WTC11 (cell line): ENCODE data around the gene ANO8. TPM values are rescaled to one million over a fixed set of nuclear protein-coding genes. Genes with fewer than 3 reads are reported as not detected.
"Not testable (repeated sequence)": the region's sequence is repeated elsewhere in the genome, so short reads cannot be mapped to it uniquely, and the experiment has no call there.

Experiments used
- ATAC-seq: fragments of 200-7000 bp; cut with Tn5 transposase; 2 replicates; pipeline ENCODE4 v1.10.0; 2021; ENCODE audit warnings: mild to moderate bottlenecking, moderate library complexity
- CTCF ChIA-PET: fragments of 300-600 bp; sonication (Branson Sonifier 250); formaldehyde crosslinking; loops from one replicate; lab custom pipeline; 2021; ENCODE audit warnings: antibody characterized with exemption; lab: Charles Lee
- POLR2A ChIA-PET: fragments of 350-600 bp; sonication (Branson Sonifier 250); formaldehyde crosslinking; loops from one replicate; lab custom pipeline; 2021; ENCODE audit warnings: antibody characterized with exemption; lab: Charles Lee
- DNase-seq: peaks from one replicate; pipeline ENCODE4 v3.0.0; 2021; ENCODE audit warnings: low spot score
- H3K27ac Mint-ChIP-seq: 2 replicates; pipeline ENCODE4 v1.8.0; 2021; ENCODE audit warnings: mixed read lengths
- H3K27me3 Mint-ChIP-seq: 2 replicates; pipeline ENCODE4 v1.8.0; 2021; ENCODE audit warnings: low read depth, mild to moderate bottlenecking, moderate library complexity, mixed read lengths
- H3K36me3 Mint-ChIP-seq: 2 replicates; pipeline ENCODE4 v1.8.0; 2021; ENCODE audit warnings: mixed read lengths
- H3K4me1 Mint-ChIP-seq: 2 replicates; pipeline ENCODE4 v1.8.0; 2022; ENCODE audit warnings: mixed read lengths
- H3K4me3 Mint-ChIP-seq: 2 replicates; pipeline ENCODE4 v1.8.0; 2021; ENCODE audit warnings: mild to moderate bottlenecking, moderate library complexity, mixed read lengths
- H3K9me3 Mint-ChIP-seq: 2 replicates; pipeline ENCODE4 v1.8.0; 2021; ENCODE audit warnings: mixed read lengths
- FOXP1 ChIP-seq: sonication (generic); formaldehyde crosslinking; IDR thresholded peaks from 2 replicates; pipeline ENCODE4 v1.8.0; 2022; ENCODE audit warnings: missing genetic modification reagents, mild to moderate bottlenecking, moderate library complexity, borderline replicate concordance
- JAZF1 ChIP-seq: fragments of 250-450 bp; sonication (Bioruptor Pico); IDR thresholded peaks from 2 replicates; pipeline ENCODE4 v1.9.0; 2021; ENCODE audit warnings: moderate library complexity, mild to moderate bottlenecking, inconsistent platforms
- SP1 ChIP-seq: sonication (generic); formaldehyde crosslinking; conservative IDR thresholded peaks from 2 replicates; pipeline ENCODE4 v1.8.1; 2022; ENCODE audit warnings: missing genetic modification reagents
- ZNF121 ChIP-seq: sonication (generic); formaldehyde crosslinking; IDR thresholded peaks from 2 replicates; pipeline ENCODE4 v1.8.0; 2023; ENCODE audit warnings: missing genetic modification reagents
- ZNF317 ChIP-seq: sonication (generic); formaldehyde crosslinking; IDR thresholded peaks from 2 replicates; pipeline ENCODE4 v1.8.1; 2023; ENCODE audit warnings: low read depth, mild to moderate bottlenecking, moderate library complexity, missing genetic modification reagents, borderline replicate concordance
- total RNA-seq: library from RNA; stranded (reverse); gene quantifications from 3 replicates; pipeline ENCODE4 v1.2.3, GENCODE V29; 2021
- TF ChIP-seq, protein P1 (sequence below): sonication (generic); formaldehyde crosslinking; IDR thresholded peaks from 2 replicates; pipeline ENCODE4 v1.8.1; 2022; ENCODE audit warnings: low read depth, missing genetic modification reagents, borderline replicate concordance
- TF ChIP-seq, protein P2 (sequence below): sonication (generic); formaldehyde crosslinking; IDR thresholded peaks from 2 replicates; pipeline ENCODE4 v1.8.0; 2022; ENCODE audit warnings: mild to moderate bottlenecking, missing genetic modification reagents

ANO8 gene
- total RNA-seq, 1 experiment from 2014 or later = 32.6 TPM

DNA sequence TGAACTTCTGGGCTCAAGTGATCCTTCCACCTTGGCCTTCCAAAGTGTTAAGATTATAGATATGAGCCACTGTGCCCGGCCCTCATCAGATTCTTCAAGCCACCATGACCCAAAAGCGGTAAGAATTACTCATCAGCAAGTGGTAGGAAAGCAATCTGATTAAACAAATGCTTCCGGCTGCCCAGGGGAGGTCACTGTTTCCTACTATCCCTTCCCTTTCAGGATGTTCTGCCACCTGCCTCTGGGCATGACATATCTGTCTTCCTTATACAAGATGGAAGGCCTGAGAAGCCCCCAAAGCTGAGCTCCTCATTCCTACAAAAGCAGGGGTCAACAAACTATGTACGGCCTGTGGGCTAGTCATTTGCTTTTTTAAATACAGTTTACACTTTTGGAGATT lies 38.4 kb downstream of the ANO8 start:
- DNase-seq = no peak
- ChIA-PET POLR2A (interaction anchor here (1.2 kb wide), 1 partner anchor 9 kb away, joined by 6 read pairs; no protein-coding TSS in a partner anchor), CTCF (interaction anchor here (0.6 to 1.4 kb wide), 3 partner anchors 9 to 97 kb away, joined by 4 to 5 read pairs (median 4); partner anchors contain the start of gene MRPL34)
- peaks cover 5% of the 10 kb centered on the region for H3K9me3 Mint-ChIP-seq
- peaks cover 32% of the 10 kb centered on the region for H3K36me3 Mint-ChIP-seq
- peaks cover 10% of the 10 kb centered on the region for H3K4me1 Mint-ChIP-seq
- no peak for ATAC-seq
- TF ChIP-seq, protein P1, sequence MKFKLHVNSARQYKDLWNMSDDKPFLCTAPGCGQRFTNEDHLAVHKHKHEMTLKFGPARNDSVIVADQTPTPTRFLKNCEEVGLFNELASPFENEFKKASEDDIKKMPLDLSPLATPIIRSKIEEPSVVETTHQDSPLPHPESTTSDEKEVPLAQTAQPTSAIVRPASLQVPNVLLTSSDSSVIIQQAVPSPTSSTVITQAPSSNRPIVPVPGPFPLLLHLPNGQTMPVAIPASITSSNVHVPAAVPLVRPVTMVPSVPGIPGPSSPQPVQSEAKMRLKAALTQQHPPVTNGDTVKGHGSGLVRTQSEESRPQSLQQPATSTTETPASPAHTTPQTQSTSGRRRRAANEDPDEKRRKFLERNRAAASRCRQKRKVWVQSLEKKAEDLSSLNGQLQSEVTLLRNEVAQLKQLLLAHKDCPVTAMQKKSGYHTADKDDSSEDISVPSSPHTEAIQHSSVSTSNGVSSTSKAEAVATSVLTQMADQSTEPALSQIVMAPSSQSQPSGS (CRISPR knock-in tag) = no peak
- no peak overlapping the region for H3K4me3 Mint-ChIP-seq
- peak overlapping the region; percentile 45; the same call in 1 of the 2 replicates for H3K27ac Mint-ChIP-seq
- no peaks in the 10 kb centered on the region for H3K27me3 Mint-ChIP-seq

DNA sequence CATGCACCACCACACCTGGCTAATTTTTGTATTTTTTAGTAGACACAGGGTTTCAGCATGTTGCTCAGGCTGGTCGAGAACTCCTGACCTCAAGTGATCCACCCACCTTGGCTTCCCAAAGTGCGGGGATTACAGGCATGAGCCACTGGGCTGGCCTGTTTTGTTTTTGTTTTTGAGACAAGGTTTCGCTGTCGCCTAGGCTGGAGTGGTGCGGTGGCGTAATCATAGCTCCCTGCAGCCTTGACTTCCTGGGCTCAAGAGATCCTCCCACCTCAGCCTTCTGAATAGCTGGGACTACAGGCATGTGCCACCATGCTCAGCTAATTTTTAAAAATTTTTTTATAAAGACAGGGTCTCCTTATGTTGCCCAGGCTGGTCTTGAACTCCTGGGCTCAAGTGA lies 39.1 kb downstream of the ANO8 start:
- not testable (repeated sequence) for DNase-seq, H3K27me3 Mint-ChIP-seq, H3K9me3 Mint-ChIP-seq, ATAC-seq, H3K4me1 Mint-ChIP-seq, H3K4me3 Mint-ChIP-seq, H3K27ac Mint-ChIP-seq
- H3K36me3 Mint-ChIP-seq = peaks cover 32% of the 10 kb centered on the region
- ChIA-PET CTCF (interaction anchor here (3.3 kb wide), 1 partner anchor 11 kb away, joined by 60 read pairs; the partner anchor contains the start of gene MRPL34), POLR2A (interaction anchor here (1.8 kb wide), 1 partner anchor 14 kb away, joined by 10 read pairs; the partner anchor contains the start of gene DDA1)

DNA sequence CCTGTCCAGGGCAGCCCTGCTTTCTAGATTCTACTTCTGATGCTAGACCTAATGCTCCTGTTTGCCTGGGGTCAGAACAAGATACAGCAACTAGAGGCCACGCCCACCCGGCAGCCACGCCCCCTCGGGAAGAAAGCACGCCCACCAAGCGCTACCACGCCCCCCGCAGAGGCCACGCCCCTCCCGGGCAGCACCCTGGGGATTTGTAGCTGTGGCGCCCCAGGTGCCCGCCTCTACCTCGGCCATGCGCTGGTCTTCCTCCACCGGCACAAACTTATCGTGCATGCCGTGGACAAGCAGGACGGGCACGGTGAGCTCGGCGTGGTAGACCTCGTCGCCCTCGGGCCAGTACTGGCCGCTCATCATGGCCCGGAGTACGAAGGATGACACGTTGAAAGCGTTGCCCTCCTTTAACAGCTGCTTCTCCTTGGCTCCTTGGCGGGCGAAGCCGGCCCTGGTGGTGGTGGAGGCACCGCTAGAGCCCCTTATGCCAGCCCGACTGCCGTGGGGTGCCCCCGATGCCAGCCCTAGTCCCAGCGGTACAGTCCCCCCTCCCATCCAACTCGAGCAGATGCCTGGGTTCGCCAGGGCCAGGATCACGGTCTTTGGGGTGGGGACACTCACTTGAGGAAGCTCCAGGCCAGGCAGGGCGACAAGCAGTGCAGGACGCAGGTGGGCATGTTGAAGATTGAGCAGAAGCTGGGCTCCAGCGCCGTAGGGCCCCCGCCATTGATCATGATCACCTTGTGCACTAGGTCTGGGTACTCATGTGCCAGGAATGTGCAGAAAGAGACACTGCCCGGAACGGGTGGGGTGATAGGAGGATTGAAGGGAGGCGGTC lies 40.4 kb downstream of the ANO8 start:
- peak; percentile 91 for DNase-seq
- H3K4me1 Mint-ChIP-seq = peaks cover 10% of the 10 kb centered on the region
- no peaks in the 10 kb centered on the region; the same call in 1 of the 2 replicates for H3K27me3 Mint-ChIP-seq
- H3K9me3 Mint-ChIP-seq = peaks cover 5% of the 10 kb centered on the region
- H3K4me3 Mint-ChIP-seq = peak overlapping the region; percentile 59
- H3K36me3 Mint-ChIP-seq = peaks cover 27% of the 10 kb centered on the region
- ChIA-PET CTCF (interaction anchor here (0.5 to 3.3 kb wide), 10 partner anchors 8 to 510 kb away, joined by 3 to 60 read pairs (median 4); partner anchors contain the start of genes CCDC194, DDA1 and MRPL34), POLR2A (interaction anchor here (0.5 to 1.8 kb wide), 3 partner anchors 11 to 18 kb away, joined by 3 to 10 read pairs (median 7); partner anchors contain the start of gene DDA1)
- TF ChIP-seq, protein P2, sequence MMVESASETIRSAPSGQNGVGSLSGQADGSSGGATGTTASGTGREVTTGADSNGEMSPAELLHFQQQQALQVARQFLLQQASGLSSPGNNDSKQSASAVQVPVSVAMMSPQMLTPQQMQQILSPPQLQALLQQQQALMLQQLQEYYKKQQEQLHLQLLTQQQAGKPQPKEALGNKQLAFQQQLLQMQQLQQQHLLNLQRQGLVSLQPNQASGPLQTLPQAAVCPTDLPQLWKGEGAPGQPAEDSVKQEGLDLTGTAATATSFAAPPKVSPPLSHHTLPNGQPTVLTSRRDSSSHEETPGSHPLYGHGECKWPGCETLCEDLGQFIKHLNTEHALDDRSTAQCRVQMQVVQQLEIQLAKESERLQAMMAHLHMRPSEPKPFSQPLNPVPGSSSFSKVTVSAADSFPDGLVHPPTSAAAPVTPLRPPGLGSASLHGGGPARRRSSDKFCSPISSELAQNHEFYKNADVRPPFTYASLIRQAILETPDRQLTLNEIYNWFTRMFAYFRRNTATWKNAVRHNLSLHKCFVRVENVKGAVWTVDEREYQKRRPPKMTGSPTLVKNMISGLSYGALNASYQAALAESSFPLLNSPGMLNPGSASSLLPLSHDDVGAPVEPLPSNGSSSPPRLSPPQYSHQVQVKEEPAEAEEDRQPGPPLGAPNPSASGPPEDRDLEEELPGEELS (CRISPR knock-in tag) = 0 out of 2 replicates have a peak, but pooled peaks have one; percentile 44
- TF ChIP-seq SP1 (peak; percentile 86), ZNF317 (CRISPR knock-in tag) (no peak)
- peak overlapping the region; percentile 68; the same call in 1 of the 2 replicates for H3K27ac Mint-ChIP-seq
- ATAC-seq = peak; percentile 4; the same call in 1 of the 2 replicates

DNA sequence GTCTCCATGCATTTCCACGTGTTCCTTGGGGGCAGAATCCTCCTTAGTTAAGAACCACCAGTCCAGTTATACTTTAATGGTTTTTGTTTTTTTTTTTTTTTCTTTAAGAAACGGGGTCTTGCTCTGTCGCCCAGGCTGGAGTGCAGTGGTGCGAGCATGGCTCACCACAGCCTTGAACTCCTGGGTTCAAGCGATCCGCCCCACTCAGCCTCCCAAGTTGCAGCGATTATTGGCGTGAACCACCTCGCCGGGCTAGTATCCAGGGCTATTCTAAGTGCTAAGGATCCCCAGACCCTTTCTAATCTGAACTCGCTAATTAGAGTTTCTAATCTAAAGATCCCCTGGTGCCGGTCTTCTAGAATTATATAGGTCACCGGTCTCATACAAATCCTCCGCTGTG lies 41.0 kb downstream of the ANO8 start:
- Mint-ChIP-seq H3K27me3 (no peaks in the 10 kb centered on the region; the same call in 1 of the 2 replicates), H3K27ac (peak overlapping the region; percentile 68; the same call in 1 of the 2 replicates), H3K36me3 (peaks cover 23% of the 10 kb centered on the region), H3K4me3 (peak overlapping the region; percentile 59), H3K4me1 (peaks cover 10% of the 10 kb centered on the region), H3K9me3 (peaks cover 5% of the 10 kb centered on the region)
- DNase-seq (no peak), ATAC-seq (no peak)
- ChIA-PET CTCF (interaction anchor here (0.7 to 3.3 kb wide), 15 partner anchors 9 to 110 kb away, joined by 3 to 60 read pairs (median 6); partner anchors contain the start of genes ANKLE1, ANO8, CCDC194 and DDA1), POLR2A (interaction anchor here (0.7 to 2.8 kb wide), 10 partner anchors 9 to 170 kb away, joined by 3 to 17 read pairs (median 5); partner anchors contain the start of genes DDA1, MRPL34 and USE1)
- peak; percentile 70 for TF ChIP-seq ZNF121
- TF ChIP-seq JAZF1 (CRISPR knock-in tag) = no peak
- TF ChIP-seq FOXP1 (CRISPR knock-in tag) = no peak
